ENCODE data around the gene ROPN1L.

Gene ROPN1L

DNA sequence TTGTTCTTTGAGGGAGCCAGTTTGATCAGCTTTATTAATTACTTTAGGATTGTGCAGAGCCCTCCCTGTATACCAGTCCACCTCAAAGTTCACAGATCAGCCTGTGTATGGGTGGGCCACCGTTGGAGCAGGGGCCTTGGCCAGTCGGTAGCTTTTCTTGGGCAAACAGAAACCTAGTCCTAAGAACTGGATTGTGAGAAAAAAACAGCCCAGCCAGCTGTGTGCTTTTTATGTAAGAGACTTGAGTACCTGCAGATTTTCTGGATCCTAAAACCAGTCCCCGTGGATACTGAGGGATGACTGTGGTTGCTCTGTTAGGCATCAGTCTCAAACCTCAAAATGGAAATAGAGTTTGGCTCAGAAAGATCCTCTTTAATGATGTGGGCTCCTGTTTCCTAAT is 24.8 kb upstream of the ROPN1L start:
- H3K4me1 Mint-ChIP-seq, result peaks cover 11% of the 10 kb centered on the region
- H3K27me3 Mint-ChIP-seq, result no peaks in the 10 kb centered on the region
- ATAC-seq (replicated peaks; ENCODE audit: extremely low read depth, poor library complexity, severe bottlenecking) (no peak), DNase-seq (ENCODE audit: low spot score in 2 of 2) (no peak)
- no peaks in the 10 kb centered on the region for H3K9me3 Mint-ChIP-seq
- no peak overlapping the region for H3K4me3 Mint-ChIP-seq
- no peak overlapping the region for H3K27ac Mint-ChIP-seq (ENCODE audit: low read depth)
- H3K36me3 Mint-ChIP-seq (ENCODE audit: insufficient read depth), result peaks cover 62% of the 10 kb centered on the region

DNA sequence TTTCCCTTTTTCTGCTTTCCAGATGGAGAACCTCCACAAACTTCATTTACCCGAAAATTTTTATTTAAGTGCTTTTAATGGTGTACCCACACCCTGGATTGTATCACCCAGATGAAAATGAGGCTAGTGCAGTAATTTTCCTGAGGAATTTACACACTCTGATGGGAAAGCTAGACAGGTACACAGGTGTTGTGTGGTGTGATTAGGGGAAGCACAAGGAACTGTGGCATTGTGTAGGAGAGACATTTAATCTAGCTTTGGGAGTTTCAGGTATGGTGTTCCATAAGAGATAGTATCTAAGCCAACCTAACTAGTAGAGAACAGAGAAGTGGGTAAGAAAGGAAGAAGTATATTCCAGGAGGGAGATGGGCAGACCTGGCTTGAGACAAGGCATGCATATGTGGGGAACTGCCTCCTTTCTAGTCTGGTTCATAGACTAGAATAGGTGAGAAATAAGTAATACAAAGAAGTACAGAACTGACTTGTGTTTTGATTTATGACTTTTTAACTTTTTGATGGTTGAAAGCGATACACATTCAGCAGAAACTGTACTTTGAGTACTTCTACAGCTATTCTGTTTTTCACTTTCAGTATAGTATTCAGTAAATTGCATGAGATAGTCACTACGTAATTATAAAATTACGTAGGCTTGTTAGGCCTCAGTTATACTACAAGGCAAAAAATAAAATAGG is 22.9 kb upstream of the ROPN1L start:
- ATAC-seq (replicated peaks; ENCODE audit: extremely low read depth, poor library complexity, severe bottlenecking) (no peak), DNase-seq (ENCODE audit: low spot score in 2 of 2) (no peak)
- Mint-ChIP-seq H3K27ac (ENCODE audit: low read depth) (no peak overlapping the region), H3K36me3 (ENCODE audit: insufficient read depth) (peaks cover 63% of the 10 kb centered on the region), H3K4me1 (peaks cover 7% of the 10 kb centered on the region), H3K27me3 (no peaks in the 10 kb centered on the region), H3K9me3 (no peaks in the 10 kb centered on the region), H3K4me3 (no peak overlapping the region)

DNA sequence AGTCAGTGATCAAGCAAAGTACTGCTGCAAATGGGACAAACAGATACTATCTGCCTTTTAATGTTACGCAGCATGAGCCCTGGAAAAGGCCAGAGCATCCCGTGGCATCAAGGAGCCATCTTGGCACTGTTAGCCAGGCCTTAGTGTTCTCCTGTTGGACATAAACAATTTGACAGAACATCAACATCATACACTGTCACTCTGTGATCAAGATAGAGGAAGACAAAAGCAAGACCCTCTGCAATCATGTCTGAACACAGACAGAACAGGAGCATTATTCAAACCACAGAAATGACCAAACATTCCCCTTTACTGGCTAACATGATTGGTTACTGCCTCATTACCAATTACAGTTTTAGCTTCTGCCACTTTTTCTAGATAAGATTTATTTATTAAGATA is 21.2 kb upstream of the ROPN1L start:
- Mint-ChIP-seq H3K27ac (ENCODE audit: low read depth) (no peak overlapping the region), H3K4me3 (no peak overlapping the region), H3K9me3 (no peaks in the 10 kb centered on the region), H3K27me3 (no peaks in the 10 kb centered on the region), H3K4me1 (peaks cover 7% of the 10 kb centered on the region), H3K36me3 (ENCODE audit: insufficient read depth) (peaks cover 69% of the 10 kb centered on the region)
- DNase-seq (ENCODE audit: low spot score in 2 of 2), result no peak
- no peak for ATAC-seq (replicated peaks; ENCODE audit: extremely low read depth, poor library complexity, severe bottlenecking)

DNA sequence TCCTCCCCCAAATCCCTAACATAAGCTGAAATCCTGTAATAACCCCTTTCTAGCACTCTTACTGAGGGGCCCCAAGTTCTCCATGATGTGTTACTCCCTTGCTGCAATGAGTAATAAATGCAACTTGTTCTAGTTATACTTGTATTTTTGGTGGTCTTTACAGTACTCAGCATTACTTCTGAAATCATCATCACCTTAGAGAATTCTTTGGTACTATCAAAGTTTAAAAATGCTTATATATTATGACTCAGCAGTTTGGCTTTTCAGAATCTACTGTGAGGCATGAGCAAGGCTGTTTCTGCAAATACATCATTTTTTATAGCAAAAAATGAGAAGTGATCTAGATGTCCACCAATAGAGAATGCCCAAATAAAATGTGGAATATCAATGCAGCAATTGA is 20.7 kb upstream of the ROPN1L start:
- Mint-ChIP-seq H3K9me3 (no peaks in the 10 kb centered on the region), H3K4me3 (no peak overlapping the region), H3K27ac (ENCODE audit: low read depth) (no peak overlapping the region), H3K4me1 (peaks cover 7% of the 10 kb centered on the region), H3K36me3 (ENCODE audit: insufficient read depth) (peaks cover 67% of the 10 kb centered on the region), H3K27me3 (no peaks in the 10 kb centered on the region)
- ATAC-seq (replicated peaks; ENCODE audit: extremely low read depth, poor library complexity, severe bottlenecking) (no peak), DNase-seq (ENCODE audit: low spot score in 2 of 2) (no peak)

DNA sequence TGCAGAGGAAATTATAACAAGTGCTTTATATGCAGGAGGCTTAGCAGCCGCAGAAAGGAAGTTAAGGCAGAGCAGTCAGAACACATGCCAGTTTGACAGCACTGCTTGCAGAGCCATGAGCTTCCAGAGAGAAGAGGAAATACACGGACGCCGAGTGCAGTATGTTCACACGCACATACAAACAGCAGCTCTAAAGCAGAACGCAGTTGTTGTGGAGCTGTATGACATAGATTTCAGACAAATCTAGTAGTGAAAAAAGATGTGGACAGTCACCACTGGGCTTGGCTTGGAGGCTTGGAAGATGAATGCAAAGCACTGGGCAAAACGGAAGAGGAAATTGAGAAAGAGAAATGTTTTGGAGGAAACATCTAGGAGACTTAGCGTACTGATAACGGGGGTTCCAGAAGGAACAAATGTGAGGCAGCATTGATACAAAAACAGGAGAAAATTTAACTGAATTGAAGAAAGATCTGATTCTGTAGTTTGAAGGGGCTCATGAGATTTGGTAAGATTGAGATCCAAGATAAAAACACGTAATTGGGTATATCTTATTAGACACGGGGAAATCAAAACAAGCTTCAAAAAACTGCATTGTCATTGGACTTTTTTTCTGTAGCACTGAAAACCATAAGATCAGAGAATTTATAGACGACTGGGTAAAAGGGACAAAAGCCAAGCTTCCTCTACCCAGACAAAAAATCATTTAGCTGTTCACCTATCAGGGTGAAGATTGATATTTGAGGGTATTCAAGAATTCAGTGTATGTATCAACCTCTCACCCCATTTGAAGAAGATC is 19.6 kb upstream of the ROPN1L start:
- no peak overlapping the region for H3K27ac Mint-ChIP-seq (ENCODE audit: low read depth)
- DNase-seq (ENCODE audit: low spot score in 2 of 2) (no peak), ATAC-seq (replicated peaks; ENCODE audit: extremely low read depth, poor library complexity, severe bottlenecking) (no peak)
- H3K4me3 Mint-ChIP-seq, result no peak overlapping the region
- H3K27me3 Mint-ChIP-seq, result no peaks in the 10 kb centered on the region
- no peaks in the 10 kb centered on the region for H3K9me3 Mint-ChIP-seq
- peaks cover 70% of the 10 kb centered on the region for H3K36me3 Mint-ChIP-seq (ENCODE audit: insufficient read depth)
- peaks cover 7% of the 10 kb centered on the region for H3K4me1 Mint-ChIP-seq

DNA sequence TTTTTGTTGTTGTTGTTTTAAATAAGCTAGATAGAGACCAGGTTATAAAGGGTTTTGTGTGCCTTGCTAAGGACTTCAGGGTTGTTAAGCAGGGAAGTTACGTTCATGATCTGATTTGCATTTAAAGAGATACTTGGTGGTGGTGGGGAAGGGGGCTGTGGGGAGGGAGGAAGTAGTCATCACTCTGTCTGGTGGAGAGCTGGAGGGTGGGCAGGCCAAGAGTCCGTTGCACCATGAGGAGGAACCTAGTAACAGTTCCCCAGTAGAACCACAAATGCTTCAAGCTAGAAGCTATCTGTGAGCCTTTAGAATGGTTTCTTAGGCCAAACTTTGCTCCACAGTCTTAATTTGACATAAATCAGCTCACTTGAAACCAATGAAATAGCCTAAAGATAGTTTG is 18.7 kb upstream of the ROPN1L start:
- no peak for ATAC-seq (replicated peaks; ENCODE audit: extremely low read depth, poor library complexity, severe bottlenecking)
- H3K36me3 Mint-ChIP-seq (ENCODE audit: insufficient read depth), result peaks cover 66% of the 10 kb centered on the region
- no peak overlapping the region for H3K4me3 Mint-ChIP-seq
- DNase-seq (ENCODE audit: low spot score in 2 of 2), result no peak
- no peaks in the 10 kb centered on the region for H3K27me3 Mint-ChIP-seq
- no peak overlapping the region for H3K27ac Mint-ChIP-seq (ENCODE audit: low read depth)
- H3K9me3 Mint-ChIP-seq, result no peaks in the 10 kb centered on the region
- peaks cover 11% of the 10 kb centered on the region for H3K4me1 Mint-ChIP-seq

DNA sequence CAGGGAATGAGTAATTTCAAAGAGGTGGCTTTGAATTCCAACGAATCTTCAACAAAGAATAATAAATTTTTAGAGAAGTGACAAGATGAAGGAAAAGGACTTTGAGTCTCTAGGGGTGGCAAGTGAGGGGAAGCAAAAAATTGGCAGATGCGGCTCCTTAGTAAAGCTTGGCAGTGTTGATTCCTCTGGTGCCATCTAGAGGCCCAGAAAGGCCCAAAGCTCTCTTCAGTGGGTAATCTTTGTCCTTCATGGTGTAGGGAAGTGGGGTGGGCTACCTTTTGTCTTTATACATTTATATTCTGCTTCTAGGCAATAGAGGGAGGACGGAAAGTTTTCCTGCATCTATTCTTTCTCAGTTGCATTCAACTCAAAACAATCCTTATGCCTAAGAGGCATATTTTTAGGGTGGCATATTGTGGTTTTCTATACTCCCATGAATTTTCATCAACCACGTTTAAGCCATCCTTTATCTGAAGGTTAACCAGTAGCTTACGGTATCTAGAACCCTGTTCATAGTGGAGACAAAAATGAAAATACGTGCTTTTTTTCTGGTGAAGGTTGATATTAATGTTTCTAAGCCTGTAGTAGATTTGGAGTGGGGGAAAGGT is 17.5 kb upstream of the ROPN1L start:
- ATAC-seq (replicated peaks; ENCODE audit: extremely low read depth, poor library complexity, severe bottlenecking) (no peak), DNase-seq (ENCODE audit: low spot score in 2 of 2) (no peak)
- no peak overlapping the region for H3K4me3 Mint-ChIP-seq
- H3K4me1 Mint-ChIP-seq, result peaks cover 11% of the 10 kb centered on the region
- H3K27me3 Mint-ChIP-seq, result no peaks in the 10 kb centered on the region
- H3K9me3 Mint-ChIP-seq, result no peaks in the 10 kb centered on the region
- H3K27ac Mint-ChIP-seq (ENCODE audit: low read depth), result peak overlapping the region; percentile 17
- H3K36me3 Mint-ChIP-seq (ENCODE audit: insufficient read depth), result peaks cover 59% of the 10 kb centered on the region

DNA sequence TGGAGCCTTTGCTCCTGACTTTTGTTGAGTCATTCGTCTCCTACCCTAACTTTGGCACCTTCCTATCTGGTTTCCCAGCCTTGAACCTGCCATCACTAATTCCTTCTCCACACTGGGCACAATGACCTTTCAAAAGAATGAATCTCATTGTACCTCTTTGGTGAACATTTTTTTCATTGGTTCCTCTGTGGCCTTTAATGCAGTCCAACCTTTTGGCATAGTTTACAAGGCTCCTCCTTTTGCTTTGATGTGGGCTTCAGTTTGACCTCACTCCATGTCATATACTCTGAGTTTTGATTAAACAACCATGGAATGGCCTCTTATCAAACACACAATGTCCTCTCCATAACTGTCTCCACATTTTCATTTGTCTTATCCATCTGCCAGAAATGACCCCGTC is 14.5 kb upstream of the ROPN1L start:
- Mint-ChIP-seq H3K27ac (ENCODE audit: low read depth) (no peak overlapping the region), H3K27me3 (no peaks in the 10 kb centered on the region), H3K9me3 (no peaks in the 10 kb centered on the region), H3K36me3 (ENCODE audit: insufficient read depth) (peaks cover 67% of the 10 kb centered on the region), H3K4me1 (peaks cover 4% of the 10 kb centered on the region), H3K4me3 (no peak overlapping the region)
- ATAC-seq (replicated peaks; ENCODE audit: extremely low read depth, poor library complexity, severe bottlenecking), result no peak
- DNase-seq (ENCODE audit: low spot score in 2 of 2), result no peak

DNA sequence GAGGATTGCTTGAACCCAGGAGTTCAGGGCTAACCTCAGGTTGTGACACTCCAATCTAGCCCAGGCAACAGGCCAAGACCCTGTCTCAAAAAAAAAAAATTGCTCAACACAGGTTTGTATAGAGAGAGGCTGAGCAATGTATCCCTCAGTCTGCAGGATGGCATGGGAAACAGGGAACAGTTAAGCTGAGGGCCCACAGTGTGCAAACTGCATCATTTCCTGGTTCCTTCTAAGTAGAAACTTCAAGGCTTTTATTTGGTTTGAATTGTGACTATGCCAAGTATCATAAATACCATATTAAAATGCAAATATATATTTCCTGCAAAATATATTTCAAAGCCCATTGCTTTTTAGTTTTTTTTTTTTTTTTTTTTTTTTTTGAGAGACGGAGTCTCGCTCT is 13.7 kb upstream of the ROPN1L start:
- H3K4me3 Mint-ChIP-seq, result no peak overlapping the region
- ATAC-seq (replicated peaks; ENCODE audit: extremely low read depth, poor library complexity, severe bottlenecking), result no peak
- H3K4me1 Mint-ChIP-seq, result peaks cover 4% of the 10 kb centered on the region
- H3K27ac Mint-ChIP-seq (ENCODE audit: low read depth), result no peak overlapping the region
- no peaks in the 10 kb centered on the region for H3K27me3 Mint-ChIP-seq
- peaks cover 66% of the 10 kb centered on the region for H3K36me3 Mint-ChIP-seq (ENCODE audit: insufficient read depth)
- no peak for DNase-seq (ENCODE audit: low spot score in 2 of 2)
- H3K9me3 Mint-ChIP-seq, result no peaks in the 10 kb centered on the region

DNA sequence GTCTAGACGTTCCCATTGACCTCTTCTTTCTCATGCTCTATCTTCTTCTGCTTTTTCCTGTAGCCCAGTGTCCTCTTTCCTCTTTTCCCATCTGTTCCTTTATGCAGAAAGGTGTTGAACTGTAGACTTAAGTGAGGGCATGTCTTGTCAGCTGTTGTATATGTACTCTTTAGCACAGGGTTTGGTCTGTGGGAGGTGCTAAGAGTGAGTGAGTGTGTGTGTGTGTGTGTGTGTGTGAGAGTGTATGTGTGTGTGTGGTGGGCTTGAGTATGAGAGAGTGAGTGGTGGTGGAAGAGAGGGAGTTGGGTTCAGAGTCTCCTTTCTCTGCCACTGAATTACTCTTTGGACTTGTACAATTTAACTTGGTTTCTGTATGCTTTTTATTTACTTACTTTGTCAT is 10.3 kb upstream of the ROPN1L start:
- Mint-ChIP-seq H3K36me3 (ENCODE audit: insufficient read depth) (peaks cover 66% of the 10 kb centered on the region), H3K27me3 (no peaks in the 10 kb centered on the region), H3K4me3 (no peak overlapping the region), H3K4me1 (peaks cover 4% of the 10 kb centered on the region), H3K9me3 (no peaks in the 10 kb centered on the region), H3K27ac (ENCODE audit: low read depth) (peak overlapping the region; percentile 0)
- ATAC-seq (replicated peaks; ENCODE audit: extremely low read depth, poor library complexity, severe bottlenecking) (no peak), DNase-seq (ENCODE audit: low spot score in 2 of 2) (no peak)

DNA sequence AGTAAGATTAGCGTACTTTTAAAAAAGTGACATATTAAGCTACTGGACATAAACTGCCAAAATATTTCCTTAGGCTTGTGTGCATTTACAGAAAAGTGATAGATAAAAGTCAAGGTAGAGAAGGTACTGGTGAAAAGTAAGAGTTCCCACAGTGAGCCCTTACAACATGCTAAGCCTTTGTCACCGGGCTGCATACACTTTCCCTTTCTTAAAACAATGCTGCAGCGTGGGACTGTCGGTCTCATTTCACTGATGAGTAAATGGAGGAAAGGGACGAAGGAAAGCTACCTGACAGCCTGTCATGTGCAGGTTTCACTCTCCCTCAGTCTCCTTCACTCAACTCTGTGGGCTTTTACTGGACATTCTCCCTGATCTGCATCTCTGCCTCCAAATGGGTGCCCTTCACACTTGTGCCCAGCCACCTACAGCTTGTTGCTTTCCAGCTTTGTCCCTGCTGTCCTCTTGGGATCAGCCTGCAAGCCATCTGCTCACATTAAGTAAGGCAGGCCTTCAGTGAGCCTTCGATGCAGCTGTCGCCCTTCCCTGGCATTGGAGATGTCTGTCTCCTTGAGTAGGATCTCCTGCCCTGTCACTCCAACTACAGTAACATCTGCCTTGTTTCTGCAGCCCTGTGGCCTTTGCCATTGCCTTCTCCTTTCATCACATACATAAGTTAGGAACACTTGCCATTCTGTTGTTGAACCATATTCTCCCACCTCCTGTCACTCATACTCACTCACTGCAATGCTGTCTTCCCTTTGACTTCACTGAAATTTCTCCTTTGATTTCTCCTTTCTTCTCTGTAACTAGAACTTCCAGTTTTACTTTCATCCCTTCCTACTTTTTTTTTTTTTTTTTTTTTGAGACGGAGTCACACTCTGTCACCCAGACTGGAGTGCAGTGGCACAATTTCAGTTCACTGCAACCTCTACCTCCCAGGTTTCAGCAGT is 9.3 kb upstream of the ROPN1L start:
- no peaks in the 10 kb centered on the region for H3K27me3 Mint-ChIP-seq
- H3K36me3 Mint-ChIP-seq (ENCODE audit: insufficient read depth), result peaks cover 57% of the 10 kb centered on the region
- ATAC-seq (replicated peaks; ENCODE audit: extremely low read depth, poor library complexity, severe bottlenecking) (no peak), DNase-seq (ENCODE audit: low spot score in 2 of 2) (no peak)
- no peaks in the 10 kb centered on the region for H3K9me3 Mint-ChIP-seq
- H3K27ac Mint-ChIP-seq (ENCODE audit: low read depth), result no peak overlapping the region
- peaks cover 3% of the 10 kb centered on the region for H3K4me1 Mint-ChIP-seq
- no peak overlapping the region for H3K4me3 Mint-ChIP-seq

DNA sequence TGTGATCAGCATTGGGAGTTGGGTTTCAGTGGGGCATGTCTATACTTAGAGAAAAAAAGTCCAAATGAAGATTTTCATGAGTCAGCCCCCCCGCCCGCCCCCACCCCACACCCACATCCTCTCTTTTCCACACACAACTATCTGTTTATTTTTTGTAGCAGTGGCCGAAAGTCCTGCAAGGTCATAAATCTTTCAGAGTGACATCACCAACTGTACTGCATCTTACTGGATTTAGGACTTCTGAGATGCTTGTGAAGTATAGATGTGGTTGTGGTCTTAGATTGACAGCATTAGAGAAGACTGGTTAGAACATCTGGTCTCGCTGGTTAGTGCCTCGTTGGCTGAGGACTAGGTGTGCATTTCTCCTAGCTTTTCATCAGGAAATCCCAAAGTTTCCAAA is 7.3 kb upstream of the ROPN1L start:
- H3K27me3 Mint-ChIP-seq, result no peaks in the 10 kb centered on the region
- H3K27ac Mint-ChIP-seq (ENCODE audit: low read depth), result no peak overlapping the region
- no peaks in the 10 kb centered on the region for H3K4me1 Mint-ChIP-seq
- H3K9me3 Mint-ChIP-seq, result no peaks in the 10 kb centered on the region
- H3K4me3 Mint-ChIP-seq, result no peak overlapping the region
- ATAC-seq (replicated peaks; ENCODE audit: extremely low read depth, poor library complexity, severe bottlenecking) (no peak), DNase-seq (ENCODE audit: low spot score in 2 of 2) (no peak)
- H3K36me3 Mint-ChIP-seq (ENCODE audit: insufficient read depth), result peaks cover 51% of the 10 kb centered on the region
